Mesenteric fat pad (tissue), 1 donor: ENCODE results near the gene SLC35C1. TPM values are rescaled to one million over a fixed set of nuclear protein-coding genes. Genes with fewer than 3 reads are reported as not detected.

Experiments used
- total RNA-seq: library from RNA; stranded (reverse); fragmentation: NEBNext Ultra II Directional; extraction: Animal tissue kit (Norgen Biotek cat#: 25700); gene quantifications from one replicate; pipeline ENCODE4 v1.2.1, GENCODE V29; 2021
- donor health status: DM: yes; HTN: yes; CAD: no.

The SLC35C1 gene
- total RNA-seq, 1 donor from 2014 or later = 81.0 TPM

Other genes starting within 250 kb of the SLC35C1 start
- 3.2 TPM for gene CHST1, start 139.5 kb upstream of the SLC35C1 start, total RNA-seq
- 69.9 TPM for gene CRY2, start 42.3 kb downstream of the SLC35C1 start, total RNA-seq
- 4.2 TPM for gene MAPK8IP1, start 80.5 kb downstream of the SLC35C1 start, total RNA-seq
- gene FREY1, start 102.1 kb downstream of the SLC35C1 start, total RNA-seq = 1.4 TPM
- 21.5 TPM for gene PEX16, start 112.7 kb downstream of the SLC35C1 start, total RNA-seq
- gene LARGE2, start 117.5 kb downstream of the SLC35C1 start, total RNA-seq = not detected